Measurements from ENCODE around the gene GEN1. TPM values are rescaled to one million over a fixed set of nuclear protein-coding genes. Genes with fewer than 3 reads are reported as not detected.

GEN1 gene
- polyA plus RNA-seq, 1 donor from 2014 or later, result 9.4 TPM

DNA sequence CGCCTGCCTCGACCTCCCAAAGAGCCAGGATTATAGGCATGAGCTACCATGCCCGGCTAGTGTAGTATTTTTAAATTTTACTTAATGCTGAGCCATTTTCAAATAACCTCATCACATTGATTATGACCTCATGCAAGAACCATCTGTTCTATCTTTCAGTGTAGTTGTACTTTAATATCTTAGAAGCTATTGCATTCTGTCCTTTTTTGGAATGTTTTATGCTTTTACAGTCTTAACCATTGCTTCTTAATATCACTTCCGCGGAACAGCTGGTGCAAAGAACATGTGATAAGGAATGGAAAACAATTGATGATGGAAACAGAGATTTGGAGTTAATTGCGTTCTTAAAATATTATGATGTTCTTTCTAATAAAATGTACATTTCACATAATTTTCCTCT is 2.7 kb downstream of the GEN1 start:
- no peaks in the 10 kb centered on the region for H3F3A ChIP-seq (ENCODE audit: insufficient read depth, low read length, poor library complexity, severe bottlenecking)
- H3K9me2 ChIP-seq (ENCODE audit: insufficient read depth, low read length), result no peaks in the 10 kb centered on the region
- no peaks in the 10 kb centered on the region for H3K36me3 ChIP-seq (ENCODE audit: insufficient read depth, low read length)
- H2AFZ ChIP-seq (ENCODE audit: low read depth, low read length), result no peak overlapping the region
- H3K9me3 ChIP-seq (ENCODE audit: low read length), result no peaks in the 10 kb centered on the region
- no peaks in the 10 kb centered on the region for H3K27me3 ChIP-seq (ENCODE audit: insufficient read depth, low read depth, low read length)
- peaks cover 41% of the 10 kb centered on the region for H3K79me2 ChIP-seq (replicated peaks; ENCODE audit: insufficient read depth, low read length)
- no peak overlapping the region for H3K9ac ChIP-seq (ENCODE audit: low read length)
- H4K20me1 ChIP-seq (ENCODE audit: insufficient read depth), result no peaks in the 10 kb centered on the region
- TF ChIP-seq EZH2 (IDR thresholded peaks at IDR 0.05; ENCODE audit: borderline replicate concordance, insufficient read depth, low read length, poor library complexity, severe bottlenecking), result no peak
- TF ChIP-seq EP300 (conservative IDR thresholded peaks at IDR 0.05; ENCODE audit: poor library complexity, severe bottlenecking), result no peak
- TF ChIP-seq, protein P1, sequence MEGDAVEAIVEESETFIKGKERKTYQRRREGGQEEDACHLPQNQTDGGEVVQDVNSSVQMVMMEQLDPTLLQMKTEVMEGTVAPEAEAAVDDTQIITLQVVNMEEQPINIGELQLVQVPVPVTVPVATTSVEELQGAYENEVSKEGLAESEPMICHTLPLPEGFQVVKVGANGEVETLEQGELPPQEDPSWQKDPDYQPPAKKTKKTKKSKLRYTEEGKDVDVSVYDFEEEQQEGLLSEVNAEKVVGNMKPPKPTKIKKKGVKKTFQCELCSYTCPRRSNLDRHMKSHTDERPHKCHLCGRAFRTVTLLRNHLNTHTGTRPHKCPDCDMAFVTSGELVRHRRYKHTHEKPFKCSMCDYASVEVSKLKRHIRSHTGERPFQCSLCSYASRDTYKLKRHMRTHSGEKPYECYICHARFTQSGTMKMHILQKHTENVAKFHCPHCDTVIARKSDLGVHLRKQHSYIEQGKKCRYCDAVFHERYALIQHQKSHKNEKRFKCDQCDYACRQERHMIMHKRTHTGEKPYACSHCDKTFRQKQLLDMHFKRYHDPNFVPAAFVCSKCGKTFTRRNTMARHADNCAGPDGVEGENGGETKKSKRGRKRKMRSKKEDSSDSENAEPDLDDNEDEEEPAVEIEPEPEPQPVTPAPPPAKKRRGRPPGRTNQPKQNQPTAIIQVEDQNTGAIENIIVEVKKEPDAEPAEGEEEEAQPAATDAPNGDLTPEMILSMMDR (IDR thresholded peaks at IDR 0.05; ENCODE audit: poor library complexity, severe bottlenecking), result no peak
- TF ChIP-seq, protein P2, sequence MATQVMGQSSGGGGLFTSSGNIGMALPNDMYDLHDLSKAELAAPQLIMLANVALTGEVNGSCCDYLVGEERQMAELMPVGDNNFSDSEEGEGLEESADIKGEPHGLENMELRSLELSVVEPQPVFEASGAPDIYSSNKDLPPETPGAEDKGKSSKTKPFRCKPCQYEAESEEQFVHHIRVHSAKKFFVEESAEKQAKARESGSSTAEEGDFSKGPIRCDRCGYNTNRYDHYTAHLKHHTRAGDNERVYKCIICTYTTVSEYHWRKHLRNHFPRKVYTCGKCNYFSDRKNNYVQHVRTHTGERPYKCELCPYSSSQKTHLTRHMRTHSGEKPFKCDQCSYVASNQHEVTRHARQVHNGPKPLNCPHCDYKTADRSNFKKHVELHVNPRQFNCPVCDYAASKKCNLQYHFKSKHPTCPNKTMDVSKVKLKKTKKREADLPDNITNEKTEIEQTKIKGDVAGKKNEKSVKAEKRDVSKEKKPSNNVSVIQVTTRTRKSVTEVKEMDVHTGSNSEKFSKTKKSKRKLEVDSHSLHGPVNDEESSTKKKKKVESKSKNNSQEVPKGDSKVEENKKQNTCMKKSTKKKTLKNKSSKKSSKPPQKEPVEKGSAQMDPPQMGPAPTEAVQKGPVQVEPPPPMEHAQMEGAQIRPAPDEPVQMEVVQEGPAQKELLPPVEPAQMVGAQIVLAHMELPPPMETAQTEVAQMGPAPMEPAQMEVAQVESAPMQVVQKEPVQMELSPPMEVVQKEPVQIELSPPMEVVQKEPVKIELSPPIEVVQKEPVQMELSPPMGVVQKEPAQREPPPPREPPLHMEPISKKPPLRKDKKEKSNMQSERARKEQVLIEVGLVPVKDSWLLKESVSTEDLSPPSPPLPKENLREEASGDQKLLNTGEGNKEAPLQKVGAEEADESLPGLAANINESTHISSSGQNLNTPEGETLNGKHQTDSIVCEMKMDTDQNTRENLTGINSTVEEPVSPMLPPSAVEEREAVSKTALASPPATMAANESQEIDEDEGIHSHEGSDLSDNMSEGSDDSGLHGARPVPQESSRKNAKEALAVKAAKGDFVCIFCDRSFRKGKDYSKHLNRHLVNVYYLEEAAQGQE (IDR thresholded peaks at IDR 0.05; ENCODE audit: borderline replicate concordance), result no peak
- no peak for TF ChIP-seq SMC3 (conservative IDR thresholded peaks at IDR 0.05; ENCODE audit: poor library complexity)
- TF ChIP-seq RAD21 (conservative IDR thresholded peaks at IDR 0.05), result no peak
- no peak for TF ChIP-seq TAF1 (IDR thresholded peaks at IDR 0.05; ENCODE audit: low read depth)
- TF ChIP-seq MXI1 (conservative IDR thresholded peaks at IDR 0.05; ENCODE audit: poor library complexity, severe bottlenecking), result no peak
- TF ChIP-seq POLR2AphosphoS5 (IDR thresholded peaks at IDR 0.05), result no peak
- H3K4me3 ChIP-seq (ENCODE audit: low read length), result no peak overlapping the region
- no peak overlapping the region for H3K4me2 ChIP-seq (ENCODE audit: low read length)
- H3K27ac ChIP-seq (ENCODE audit: low read length), result no peak overlapping the region

DNA sequence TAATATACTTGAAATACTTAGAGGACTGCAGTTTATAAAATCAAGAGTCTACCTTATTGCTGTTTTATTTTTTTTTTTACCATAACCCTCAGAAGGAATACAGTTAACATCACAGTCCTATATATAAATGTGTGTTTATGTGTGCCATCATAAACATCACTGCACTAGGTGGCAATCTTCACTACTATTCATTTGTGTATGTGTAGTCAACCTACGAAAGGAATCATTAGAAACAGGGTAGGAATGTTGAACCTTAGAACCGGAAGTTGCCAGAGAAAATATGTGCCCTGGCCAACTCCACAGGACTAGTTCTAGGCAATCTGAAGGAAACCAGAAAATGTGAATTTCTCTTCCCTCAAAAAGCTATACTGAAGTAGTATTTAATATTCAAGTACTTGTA is 3.4 kb downstream of the GEN1 start:
- H3K79me2 ChIP-seq (replicated peaks; ENCODE audit: insufficient read depth, low read length), result peaks cover 34% of the 10 kb centered on the region
- H2AFZ ChIP-seq (ENCODE audit: low read depth, low read length), result no peak overlapping the region
- no peak overlapping the region for H3K4me2 ChIP-seq (ENCODE audit: low read length)
- no peaks in the 10 kb centered on the region for H3K36me3 ChIP-seq (ENCODE audit: insufficient read depth, low read length)
- TF ChIP-seq, protein P2 (IDR thresholded peaks at IDR 0.05; ENCODE audit: borderline replicate concordance), result no peak
- TF ChIP-seq EZH2 (IDR thresholded peaks at IDR 0.05; ENCODE audit: borderline replicate concordance, insufficient read depth, low read length, poor library complexity, severe bottlenecking) (no peak), EP300 (conservative IDR thresholded peaks at IDR 0.05; ENCODE audit: poor library complexity, severe bottlenecking) (no peak), SMC3 (conservative IDR thresholded peaks at IDR 0.05; ENCODE audit: poor library complexity) (no peak), RAD21 (conservative IDR thresholded peaks at IDR 0.05) (no peak), MXI1 (conservative IDR thresholded peaks at IDR 0.05; ENCODE audit: poor library complexity, severe bottlenecking) (no peak), TAF1 (IDR thresholded peaks at IDR 0.05; ENCODE audit: low read depth) (no peak)
- TF ChIP-seq, protein P1 (IDR thresholded peaks at IDR 0.05; ENCODE audit: poor library complexity, severe bottlenecking), result no peak
- H3K9ac ChIP-seq (ENCODE audit: low read length), result no peak overlapping the region
- H3K27me3 ChIP-seq (ENCODE audit: insufficient read depth, low read depth, low read length), result no peaks in the 10 kb centered on the region
- H3K9me2 ChIP-seq (ENCODE audit: insufficient read depth, low read length), result no peaks in the 10 kb centered on the region
- no peak overlapping the region for H3K27ac ChIP-seq (ENCODE audit: low read length)
- H3K4me3 ChIP-seq (ENCODE audit: low read length), result no peak overlapping the region
- no peaks in the 10 kb centered on the region for H4K20me1 ChIP-seq (ENCODE audit: insufficient read depth)
- H3F3A ChIP-seq (ENCODE audit: insufficient read depth, low read length, poor library complexity, severe bottlenecking), result no peaks in the 10 kb centered on the region
- H3K9me3 ChIP-seq (ENCODE audit: low read length), result no peaks in the 10 kb centered on the region

Measured in neural cell (in vitro differentiated cells).